HL-60 (cell line): Measurements from ENCODE around the gene HOXB6.

ENCODE experiments used
- CTCF ChIP-seq: IDR thresholded peaks from one replicate; pipeline ENCODE4 v1.5.1; 2011; ENCODE audit warnings: low read length, control low read depth, inconsistent platforms; ENCODE audit not compliant: insufficient read depth
- GABPA ChIP-seq: IDR thresholded peaks from 2 replicates; pipeline ENCODE4 v1.6.1; 2012; ENCODE audit warnings: low read depth
- SPI1 ChIP-seq: IDR thresholded peaks from 2 replicates; pipeline ENCODE4 v1.6.1; 2012; ENCODE audit warnings: low read depth, mild to moderate bottlenecking, borderline replicate concordance
- TF ChIP-seq, protein P1 (sequence below): IDR thresholded peaks from 2 replicates; pipeline ENCODE4 v1.6.1; 2012; ENCODE audit warnings: low read depth; ENCODE audit not compliant: insufficient replicate concordance

GRCh38 chr17:48563867-48564187 is 41.0 kb downstream of the HOXB6 start:
- TF ChIP-seq SPI1 (no peak), CTCF (no peak), GABPA (no peak)
- TF ChIP-seq, protein P1, sequence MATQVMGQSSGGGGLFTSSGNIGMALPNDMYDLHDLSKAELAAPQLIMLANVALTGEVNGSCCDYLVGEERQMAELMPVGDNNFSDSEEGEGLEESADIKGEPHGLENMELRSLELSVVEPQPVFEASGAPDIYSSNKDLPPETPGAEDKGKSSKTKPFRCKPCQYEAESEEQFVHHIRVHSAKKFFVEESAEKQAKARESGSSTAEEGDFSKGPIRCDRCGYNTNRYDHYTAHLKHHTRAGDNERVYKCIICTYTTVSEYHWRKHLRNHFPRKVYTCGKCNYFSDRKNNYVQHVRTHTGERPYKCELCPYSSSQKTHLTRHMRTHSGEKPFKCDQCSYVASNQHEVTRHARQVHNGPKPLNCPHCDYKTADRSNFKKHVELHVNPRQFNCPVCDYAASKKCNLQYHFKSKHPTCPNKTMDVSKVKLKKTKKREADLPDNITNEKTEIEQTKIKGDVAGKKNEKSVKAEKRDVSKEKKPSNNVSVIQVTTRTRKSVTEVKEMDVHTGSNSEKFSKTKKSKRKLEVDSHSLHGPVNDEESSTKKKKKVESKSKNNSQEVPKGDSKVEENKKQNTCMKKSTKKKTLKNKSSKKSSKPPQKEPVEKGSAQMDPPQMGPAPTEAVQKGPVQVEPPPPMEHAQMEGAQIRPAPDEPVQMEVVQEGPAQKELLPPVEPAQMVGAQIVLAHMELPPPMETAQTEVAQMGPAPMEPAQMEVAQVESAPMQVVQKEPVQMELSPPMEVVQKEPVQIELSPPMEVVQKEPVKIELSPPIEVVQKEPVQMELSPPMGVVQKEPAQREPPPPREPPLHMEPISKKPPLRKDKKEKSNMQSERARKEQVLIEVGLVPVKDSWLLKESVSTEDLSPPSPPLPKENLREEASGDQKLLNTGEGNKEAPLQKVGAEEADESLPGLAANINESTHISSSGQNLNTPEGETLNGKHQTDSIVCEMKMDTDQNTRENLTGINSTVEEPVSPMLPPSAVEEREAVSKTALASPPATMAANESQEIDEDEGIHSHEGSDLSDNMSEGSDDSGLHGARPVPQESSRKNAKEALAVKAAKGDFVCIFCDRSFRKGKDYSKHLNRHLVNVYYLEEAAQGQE, result no peak
